Activated T-cell treated with anti-CD3 and anti-CD28 coated beads for 24 hours (primary cell): Measurements from ENCODE around the gene SNAI1.
"Not testable (repeated sequence)": the region's sequence is repeated elsewhere in the genome, so short reads cannot be mapped to it uniquely, and the experiment has no call there.

Experiments
- DNase-seq: peaks from one replicate; pipeline ENCODE4 v3.0.0-alpha.2; 2020; ENCODE audit warnings: low read depth

Gene SNAI1

DNA sequence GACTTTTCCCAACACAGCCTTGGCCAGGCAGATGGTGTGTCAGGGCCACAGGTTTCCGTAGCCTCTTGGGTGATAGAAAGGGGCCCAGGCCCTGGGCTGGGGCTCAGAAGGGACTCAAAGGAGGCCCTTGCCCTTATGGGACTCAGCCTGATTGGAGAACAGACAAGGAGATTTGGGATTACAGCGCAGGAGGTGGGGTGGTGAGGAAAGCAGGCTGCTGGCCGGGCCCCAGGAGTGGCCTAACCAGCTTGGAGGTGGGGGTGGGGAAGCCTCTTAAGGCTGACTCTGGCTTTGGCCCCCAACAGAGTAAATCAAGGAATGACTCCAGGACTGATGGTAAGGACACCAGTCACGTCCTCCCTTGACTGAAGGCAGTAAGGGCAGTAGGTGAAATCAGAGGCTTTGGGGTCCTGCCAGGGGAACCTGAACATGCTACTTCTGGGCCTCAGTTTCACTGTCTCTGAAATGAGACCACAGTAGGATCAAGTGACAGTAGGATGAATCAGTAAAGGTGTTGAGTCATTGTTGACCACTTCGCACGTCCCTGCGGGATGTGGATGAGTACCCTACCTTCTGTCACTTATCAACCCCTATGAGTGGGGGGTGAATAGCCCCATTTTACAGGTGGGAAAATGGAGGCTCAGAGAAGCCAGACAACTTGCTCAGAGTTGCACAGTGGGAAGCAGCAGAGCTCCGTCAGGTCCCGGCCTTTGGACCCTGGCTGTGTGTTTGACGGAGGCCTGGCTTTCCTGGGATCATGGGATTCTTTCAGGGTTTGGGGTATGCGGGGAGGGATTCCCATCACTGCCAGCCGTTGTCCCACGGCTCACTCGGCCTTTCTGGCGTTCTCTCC, 4.5 kb downstream of the SNAI1 start:
- DNase-seq: no peak

DNA sequence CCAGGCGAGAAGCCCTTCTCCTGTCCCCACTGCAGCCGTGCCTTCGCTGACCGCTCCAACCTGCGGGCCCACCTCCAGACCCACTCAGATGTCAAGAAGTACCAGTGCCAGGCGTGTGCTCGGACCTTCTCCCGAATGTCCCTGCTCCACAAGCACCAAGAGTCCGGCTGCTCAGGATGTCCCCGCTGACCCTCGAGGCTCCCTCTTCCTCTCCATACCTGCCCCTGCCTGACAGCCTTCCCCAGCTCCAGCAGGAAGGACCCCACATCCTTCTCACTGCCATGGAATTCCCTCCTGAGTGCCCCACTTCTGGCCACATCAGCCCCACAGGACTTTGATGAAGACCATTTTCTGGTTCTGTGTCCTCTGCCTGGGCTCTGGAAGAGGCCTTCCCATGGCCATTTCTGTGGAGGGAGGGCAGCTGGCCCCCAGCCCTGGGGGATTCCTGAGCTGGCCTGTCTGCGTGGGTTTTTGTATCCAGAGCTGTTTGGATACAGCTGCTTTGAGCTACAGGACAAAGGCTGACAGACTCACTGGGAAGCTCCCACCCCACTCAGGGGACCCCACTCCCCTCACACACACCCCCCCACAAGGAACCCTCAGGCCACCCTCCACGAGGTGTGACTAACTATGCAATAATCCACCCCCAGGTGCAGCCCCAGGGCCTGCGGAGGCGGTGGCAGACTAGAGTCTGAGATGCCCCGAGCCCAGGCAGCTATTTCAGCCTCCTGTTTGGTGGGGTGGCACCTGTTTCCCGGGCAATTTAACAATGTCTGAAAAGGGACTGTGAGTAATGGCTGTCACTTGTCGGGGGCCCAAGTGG, 5.3 kb downstream of the SNAI1 start:
- DNase-seq: no peak

DNA sequence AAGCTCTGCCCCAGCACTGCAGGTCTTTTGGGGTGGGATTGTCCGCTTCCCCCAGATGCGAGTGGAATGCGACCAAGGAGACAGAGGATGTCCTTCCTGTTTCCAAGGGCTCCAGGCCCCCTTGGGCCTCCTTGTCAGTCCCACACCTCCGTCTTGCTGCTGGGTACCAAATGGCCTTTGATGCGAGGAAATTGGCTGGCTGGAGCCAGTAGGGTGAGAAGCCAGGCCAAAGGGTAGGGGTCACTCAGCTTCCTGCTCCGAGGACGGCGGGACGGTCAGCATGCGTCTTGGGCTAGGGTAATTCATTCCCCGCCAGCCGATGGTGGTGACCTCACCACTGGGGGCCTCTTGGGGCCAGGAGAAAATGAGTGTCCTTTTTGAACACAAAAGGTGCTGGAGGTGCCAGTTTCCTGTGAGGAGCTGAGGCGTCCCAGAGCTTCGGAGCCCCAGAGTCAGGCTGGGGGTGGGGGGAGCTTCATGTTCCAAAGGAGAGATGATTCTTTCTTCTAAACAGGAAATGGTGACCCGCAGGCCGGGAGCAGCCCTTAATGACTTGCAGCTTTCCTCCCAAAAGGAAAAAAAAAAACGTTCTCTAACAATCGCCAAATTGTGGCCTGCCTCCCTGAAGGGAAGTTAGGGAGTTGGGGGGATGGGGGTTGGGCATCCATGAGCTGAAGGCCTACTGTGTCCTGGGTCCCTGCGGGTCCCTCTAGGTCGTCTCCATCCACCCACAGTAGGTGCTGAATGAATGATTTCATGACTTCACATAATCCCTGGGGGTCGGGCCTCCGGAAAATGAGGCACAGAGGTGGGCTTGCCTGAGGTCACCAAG, 6.7 kb downstream of the SNAI1 start:
- DNase-seq: no peak

DNA sequence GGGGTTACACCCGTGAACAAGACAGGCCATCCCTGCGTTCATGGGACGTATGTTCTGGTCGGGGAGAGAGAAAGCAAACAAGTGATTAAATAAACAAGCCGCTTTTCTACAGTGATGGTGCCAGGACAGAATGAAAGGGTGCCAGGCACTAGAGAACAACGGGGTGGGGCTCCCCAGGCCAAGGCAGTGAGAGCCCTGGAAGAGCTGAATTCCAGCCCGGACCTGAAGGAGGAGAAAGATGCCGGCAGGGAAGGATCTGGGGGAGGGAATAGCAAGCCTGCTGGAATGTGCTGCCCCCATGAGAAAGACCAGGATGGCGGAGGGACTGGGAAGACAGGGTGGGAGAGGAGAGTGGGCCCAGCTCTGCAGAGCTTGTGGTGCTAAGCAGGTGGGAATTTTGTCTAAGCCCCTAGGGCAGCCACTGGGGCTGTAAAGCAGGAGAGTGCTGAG, 7.5 kb downstream of the SNAI1 start:
- DNase-seq: no peak

DNA sequence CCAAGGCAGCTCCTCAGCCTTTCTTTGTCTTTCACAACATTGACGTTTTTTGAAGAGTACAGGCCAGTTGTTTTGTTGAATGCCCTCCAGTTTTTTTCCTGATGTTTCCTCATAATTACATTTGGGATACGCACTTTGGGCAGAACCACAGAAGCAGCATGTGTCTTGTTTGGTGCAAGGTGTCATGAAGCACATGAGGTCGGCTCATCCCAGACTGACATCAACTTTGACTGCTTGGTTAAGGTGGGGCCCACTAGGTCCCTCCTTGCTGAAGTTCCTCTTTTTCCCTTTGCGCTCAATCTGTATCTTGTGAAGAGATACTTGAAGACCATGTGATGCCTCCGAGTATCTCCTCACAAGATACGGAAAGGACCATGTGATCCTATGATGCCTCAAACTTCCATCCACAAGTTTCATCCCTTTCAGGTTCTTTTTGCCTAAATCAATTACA, 10.5 kb downstream of the SNAI1 start:
- no peak for DNase-seq

DNA sequence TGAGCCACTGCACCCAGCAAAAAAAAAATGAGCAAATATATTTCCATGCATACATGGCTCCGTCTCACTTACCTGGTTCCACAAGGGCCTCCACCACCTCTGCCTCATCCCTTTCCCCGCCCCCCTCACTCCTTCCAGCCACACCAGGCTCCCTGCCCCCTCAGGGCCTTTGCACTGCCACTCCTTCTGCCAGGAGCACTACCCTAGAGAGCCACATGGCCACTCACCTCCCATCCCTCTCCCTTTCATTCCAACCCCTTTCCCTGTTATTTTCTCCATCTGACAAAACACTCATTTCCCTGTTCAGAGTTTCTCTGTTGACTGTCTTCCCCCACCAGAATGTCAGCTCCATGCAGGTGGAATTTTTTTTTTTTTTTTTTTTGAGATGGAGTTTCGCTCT, 12.8 kb downstream of the SNAI1 start:
- DNase-seq: no peak

DNA sequence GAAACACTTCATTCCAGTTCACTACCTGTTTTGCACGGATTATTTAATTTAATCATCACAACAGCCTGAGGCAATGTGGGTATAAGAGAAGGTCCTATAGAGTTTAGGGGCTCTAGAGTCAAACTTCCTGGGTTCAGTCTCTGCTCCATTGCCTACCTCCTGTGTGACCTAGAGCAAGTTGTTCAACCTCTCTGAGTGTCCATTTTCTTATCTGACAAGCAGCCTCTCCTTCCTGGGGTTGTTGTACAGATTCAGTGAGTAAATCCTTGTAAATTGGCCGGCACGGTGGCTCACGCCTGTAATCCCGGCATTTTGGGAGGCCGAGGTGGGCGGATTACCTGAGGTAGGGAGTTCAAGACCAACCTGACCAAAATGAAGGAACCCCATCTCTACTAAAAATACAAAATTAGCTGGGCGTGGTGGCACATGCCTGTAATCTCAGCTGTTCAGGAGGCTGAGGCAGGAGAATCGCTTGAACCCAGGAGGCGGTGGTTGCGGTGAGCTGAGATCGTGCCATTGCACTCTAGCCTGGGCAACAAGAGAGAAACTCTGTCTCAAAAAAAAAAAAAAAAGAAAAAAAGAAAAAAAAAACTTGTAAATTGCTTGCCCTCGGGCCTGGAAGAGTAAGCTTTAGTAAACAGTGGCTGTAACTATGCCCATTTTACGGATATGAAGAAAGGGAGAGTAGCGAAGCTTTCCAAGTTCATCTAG, 15.9 kb downstream of the SNAI1 start:
- not testable (repeated sequence) for DNase-seq

DNA sequence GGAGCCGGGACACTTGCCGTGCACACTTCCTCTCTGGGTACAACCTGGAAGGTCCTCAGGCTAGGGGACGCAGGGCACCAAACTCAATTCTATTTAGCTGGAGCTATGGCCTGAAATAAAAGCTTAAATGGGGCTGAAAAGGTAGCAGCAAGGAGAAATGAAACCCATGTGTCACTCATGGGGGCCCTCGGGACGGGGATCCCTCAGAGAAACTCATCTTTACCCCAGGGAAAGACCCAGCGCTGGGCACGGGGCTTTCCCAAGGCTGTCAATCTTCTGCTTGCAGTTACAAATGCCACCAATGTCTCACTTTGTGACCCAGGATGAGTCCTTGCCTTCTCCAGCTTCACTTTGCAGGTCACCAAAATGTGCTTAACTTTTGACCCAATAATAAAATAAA, 16.5 kb downstream of the SNAI1 start:
- DNase-seq: no peak

DNA sequence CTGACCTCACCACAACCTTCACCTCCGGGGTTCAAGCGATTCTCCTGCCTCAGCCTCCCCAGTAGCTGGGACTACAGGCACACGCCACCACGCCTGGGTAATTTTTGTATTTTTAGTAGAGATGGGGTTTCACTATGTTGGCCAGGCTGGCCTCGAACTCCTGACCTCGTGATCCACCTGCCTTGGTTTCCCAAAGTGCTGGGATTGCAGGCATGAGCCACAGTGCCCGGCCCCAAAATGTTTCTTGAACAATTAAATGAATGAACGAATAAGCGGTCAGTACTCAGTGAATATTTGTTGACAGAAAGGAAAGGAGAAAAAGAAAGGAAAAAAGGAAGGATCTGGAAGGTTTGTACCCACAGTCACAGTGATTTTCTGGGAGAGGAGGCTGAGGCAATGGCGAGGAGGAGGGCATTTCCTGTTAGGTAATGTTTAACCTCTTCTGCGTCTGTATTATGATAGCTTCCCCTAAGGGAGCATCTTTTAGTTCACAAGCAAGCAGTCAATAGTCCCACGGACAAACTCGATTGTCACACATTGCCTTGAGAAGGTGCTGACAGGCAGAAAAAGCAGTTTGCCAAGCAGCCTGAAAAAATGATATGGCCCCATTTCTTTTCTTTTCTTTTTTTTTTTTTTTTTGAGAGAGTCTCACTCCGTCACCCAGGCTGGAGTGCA, 17.9 kb downstream of the SNAI1 start:
- not testable (repeated sequence) for DNase-seq

DNA sequence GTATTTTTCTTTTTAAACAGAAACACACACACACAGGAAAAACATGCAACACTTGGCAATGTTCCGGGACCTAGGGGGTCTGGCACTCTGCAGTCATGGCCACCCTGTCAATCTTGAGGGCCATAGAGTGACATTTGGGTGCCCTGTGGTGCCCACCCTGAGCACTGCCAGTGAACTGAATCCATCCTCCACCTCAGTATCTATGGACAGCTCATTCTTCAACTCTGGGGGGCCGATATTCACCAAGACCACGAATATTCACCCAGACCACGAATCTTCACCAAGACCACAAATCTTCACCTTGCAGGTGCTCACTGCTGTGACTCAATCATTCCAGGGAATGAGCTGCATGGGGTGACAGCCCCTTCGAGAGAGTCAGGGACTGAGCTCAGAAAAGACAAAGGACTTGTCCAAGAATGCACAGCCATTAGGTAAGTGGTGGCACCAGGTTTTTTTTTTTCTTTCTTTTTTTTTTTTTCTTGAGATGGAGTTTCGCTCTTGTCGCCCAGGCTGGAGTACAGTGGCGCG, 19.1 kb downstream of the SNAI1 start:
- DNase-seq: no peak

DNA sequence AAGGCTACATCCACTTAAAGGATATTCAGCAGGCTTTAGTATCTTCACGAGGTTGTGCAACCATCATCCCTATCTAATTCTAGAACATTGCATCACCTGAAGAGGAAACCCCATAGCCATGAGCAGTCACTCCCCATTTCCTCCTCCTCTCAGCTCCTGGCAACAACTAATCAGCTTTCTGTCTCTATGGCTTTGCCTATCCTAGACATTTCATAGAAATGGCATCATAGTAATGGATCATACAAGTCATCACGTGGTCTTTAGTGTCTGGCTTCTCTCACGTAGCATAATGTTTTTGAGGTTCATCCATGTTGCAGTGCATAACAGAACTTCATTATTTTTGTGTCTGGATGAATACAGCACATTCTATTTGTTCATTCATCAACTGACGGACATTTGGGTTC, 20.5 kb downstream of the SNAI1 start:
- no peak for DNase-seq

DNA sequence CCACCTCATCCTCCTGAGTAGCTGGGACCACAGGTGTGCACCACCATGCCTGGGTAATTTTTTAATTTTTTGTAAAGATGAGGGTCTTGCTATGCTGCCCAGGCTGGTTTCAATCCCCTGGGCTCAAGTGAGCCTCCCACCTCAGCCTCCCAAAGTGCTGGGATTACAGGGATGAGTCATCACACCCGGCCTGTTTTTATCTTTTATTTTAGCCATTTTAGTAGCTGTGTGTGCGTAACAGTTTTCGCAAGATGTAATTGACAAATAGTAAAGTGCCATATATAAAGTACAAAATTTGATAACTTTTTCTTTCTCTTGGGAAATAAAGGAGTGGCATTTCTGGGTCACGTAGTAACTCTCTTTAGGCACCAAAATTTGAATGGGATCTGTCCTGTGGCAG, 21.4 kb downstream of the SNAI1 start:
- no peak for DNase-seq

DNA sequence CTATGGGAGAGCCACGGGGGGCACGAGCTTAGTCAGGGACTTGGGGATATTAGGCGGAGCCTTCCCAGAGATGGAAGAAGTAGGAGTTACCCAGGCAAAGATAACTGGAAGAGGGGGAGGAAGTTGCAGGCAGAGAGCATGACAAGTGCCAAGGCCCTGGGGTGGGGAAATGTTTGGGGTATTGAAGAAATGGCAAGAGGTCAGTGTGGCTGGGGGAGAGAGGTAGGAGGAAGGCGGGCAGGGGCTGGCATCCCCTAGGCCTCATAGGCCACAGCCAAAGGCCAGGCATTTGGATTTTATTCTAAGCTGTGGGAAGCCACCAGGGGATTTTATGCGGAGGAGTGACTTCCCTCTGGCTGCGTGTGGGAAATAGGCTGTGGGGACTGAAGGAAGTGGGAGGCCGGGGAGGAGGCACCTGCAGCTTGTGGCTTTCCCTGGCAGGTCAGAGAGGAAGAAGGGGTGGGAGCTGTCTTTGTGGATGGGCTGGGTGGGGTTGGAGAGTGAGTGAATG, 22.7 kb downstream of the SNAI1 start:
- DNase-seq: no peak

DNA sequence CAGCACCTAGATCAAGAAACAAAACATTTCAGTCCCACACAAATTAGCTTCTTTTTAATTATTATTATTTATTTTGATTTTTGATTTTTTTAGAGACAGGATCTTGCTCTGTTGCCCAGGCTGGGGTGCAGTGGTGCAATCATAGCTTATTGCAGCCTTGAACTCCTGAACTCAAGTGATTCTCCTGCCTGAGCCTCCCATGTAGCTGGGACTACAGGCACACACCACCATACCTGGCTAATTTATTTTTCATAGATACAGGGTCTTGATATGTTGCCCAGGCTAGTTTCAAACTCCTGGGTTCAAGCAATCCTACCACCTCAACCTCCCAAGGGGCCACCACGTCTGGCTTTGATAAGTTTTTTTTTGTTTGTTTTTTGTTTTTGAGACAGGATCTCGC, 24.6 kb downstream of the SNAI1 start:
- no peak for DNase-seq

DNA sequence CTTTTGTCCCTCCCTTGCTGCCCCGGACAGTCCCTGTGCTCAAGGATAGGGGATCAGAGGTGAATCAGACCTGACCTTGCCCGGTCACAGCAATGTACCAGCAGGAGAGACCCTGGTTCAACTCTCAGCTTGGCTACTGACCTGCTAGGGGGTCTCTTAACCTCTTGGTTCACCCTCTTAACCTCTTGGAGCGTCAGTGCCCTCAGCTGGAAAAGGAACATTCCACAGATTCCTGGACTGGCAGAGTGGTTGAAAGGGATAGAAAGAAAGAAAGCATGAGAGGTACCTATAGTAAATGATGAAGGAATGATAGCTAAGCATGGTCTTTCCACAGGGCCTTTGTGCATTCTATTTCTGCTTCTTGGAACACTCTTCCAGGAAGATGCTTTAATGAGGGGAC, 25.2 kb downstream of the SNAI1 start:
- DNase-seq: no peak

DNA sequence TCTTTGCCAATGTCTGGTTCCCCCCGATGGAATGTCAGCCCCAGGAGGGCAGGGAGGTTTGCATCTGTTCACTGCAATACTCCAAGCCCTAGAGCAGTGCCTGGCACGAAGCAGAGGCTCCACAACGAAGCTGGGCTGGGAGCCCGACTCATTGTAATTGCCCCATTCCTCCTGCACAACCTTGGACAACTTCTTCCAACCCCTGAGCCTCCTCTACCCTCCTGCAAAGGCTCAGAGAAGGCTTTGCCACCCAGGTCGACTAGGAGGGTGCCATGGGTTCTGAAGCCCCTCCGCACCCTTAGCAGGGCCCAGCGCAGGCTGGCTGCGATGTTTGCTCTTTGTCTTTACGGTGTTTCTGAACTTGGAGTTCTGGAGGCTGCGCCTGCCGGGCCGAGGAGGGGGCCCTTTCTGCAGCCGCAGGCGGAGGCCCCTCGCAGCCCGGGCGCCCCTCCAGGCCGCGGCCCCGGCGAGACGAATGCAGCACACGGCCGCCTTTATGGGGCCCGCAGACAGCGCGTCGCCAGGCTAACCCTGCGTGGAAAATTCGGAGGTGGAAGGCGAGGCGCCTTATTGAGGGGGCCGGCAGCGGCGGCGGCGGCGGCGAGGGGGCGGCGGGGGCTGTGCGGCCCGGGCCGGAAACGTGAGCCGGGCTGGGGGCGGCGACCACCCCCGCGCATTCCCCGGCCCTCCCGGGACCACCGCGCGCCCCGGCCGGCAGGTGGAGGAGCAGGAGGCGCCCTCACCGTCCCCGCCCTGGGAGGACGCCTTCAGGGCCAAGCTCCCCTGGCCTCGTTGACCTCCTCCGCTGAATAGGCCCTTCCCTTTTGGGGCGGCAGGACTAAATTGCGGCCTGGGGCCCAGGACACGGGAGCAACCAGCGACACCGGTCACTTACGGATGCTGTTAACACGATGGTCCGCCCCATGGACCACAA, 27.0 kb downstream of the SNAI1 start:
- no peak for DNase-seq

DNA sequence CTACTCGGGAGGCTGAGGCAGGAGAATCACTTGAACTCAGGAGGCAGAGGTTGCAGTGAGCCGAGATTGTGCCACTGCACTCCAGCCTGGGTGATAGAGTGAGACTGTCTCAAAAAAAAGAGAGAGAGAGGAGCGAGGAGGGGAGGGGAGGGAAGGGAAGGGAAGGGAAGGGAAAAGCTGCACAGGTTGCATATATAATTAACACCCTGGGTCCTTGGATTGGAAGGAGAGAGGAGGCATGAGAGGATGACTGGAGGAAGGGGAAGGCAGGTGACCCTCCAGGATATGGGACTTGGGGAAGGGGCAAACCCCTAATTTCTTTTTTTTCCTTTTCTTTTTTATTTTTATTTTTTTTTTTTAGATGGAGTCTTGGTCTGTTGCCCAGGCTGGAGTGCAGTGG, 28.8 kb downstream of the SNAI1 start:
- DNase-seq: not testable (repeated sequence)

DNA sequence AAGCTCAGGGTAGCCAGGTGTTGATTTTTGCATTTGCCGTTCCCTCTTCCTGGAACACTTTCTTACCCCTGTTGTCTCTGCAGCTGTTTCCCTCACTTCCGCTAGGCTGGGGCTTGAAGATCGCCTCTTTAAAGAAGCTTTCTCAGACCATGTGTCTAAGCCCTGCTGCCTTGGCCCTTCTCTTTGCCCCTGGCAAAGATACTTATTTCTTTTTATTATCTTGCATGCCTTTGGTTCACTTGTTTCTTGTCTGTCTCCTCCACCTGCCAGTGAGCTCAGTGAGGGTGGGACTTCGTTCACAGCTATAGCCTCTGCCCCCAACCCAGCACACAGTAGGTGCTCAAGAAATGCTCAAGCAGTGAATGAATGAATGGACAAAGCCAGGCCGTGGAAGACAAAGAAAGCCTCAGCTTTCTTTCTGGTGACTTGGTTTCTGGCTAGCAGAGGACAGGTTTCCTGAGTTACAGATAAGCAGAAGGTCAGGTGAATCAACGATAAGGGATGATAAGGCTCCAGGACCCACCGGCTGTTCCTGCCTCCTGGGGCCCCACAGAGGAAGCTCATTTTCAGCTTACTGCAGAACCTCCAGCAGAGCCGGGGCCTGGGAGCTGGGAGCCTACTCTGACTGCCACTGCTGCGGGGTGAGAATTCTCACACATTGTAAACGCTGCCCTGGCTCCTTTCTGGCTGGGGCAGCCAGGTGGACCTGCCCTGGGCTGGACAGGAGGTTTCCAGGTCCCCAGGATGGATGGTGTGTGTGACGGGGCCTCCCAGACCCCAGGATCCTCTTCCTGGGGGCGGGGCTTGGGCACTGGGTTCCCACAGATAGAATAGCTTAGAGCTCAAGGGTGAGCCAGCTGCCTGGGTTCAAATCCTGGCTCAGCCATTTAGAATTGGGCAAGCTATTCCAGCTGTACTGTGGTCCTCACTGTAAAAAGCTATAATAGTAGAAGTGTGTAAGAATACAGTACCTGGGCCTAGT, 29.8 kb downstream of the SNAI1 start:
- no peak for DNase-seq
